ENCODE measurements around the gene ZNF408. TPM values are rescaled to one million over a fixed set of nuclear protein-coding genes. Genes with fewer than 3 reads are reported as not detected.
"Not testable (repeated sequence)": the region's sequence is repeated elsewhere in the genome, so short reads cannot be mapped to it uniquely, and the experiment has no call there.

Gene ZNF408
- total RNA-seq, 1 donor from 2014 or later = 10.7 TPM

DNA sequence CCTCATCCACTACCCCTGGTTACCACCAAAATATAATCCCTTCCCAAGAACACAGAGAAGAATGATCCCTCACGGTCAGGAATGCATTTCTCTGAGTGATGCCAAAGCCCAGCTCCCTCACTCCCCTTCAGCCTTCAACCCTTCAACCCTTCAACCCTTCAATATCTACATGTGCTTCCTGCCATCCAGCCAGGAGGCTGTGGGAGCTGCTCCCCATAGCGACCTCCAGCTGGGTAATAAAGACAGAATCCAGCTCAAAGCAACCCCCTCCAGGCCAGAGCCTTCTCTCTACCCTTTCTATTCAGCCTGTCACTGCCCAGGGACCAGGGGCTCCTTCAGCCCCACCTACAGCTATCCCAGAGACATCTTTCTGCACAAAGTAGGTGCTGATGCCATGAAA lies 3.1 kb upstream of the ZNF408 start:
- DNase-seq (ENCODE audit: low spot score) = no peak

GRCh38 chr11:46698597-46698996 lies 2.2 kb upstream of the ZNF408 start:
- DNase-seq (ENCODE audit: low spot score) = no peak

GRCh38 chr11:46701078-46701654 lies 335 bp downstream of the ZNF408 start:
- no peak for DNase-seq (ENCODE audit: low spot score)

DNA sequence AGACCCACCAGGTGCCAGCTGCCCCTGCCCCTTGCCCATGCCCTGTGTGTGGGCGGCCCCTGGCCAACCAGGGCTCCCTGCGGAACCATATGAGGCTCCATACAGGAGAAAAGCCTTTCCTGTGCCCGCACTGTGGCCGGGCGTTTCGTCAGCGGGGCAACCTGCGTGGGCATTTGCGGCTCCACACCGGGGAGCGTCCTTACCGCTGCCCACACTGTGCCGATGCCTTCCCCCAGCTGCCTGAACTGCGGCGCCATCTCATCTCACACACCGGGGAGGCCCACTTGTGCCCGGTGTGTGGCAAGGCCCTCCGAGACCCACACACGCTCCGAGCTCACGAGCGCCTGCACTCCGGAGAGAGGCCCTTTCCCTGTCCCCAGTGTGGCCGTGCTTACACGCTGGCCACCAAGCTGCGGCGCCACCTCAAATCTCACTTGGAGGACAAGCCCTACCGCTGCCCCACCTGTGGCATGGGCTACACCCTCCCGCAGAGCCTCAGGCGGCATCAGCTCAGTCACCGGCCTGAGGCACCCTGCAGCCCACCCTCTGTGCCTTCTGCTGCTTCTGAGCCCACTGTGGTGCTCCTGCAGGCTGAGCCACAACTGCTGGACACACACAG lies 4.3 kb downstream of the ZNF408 start:
- DNase-seq (ENCODE audit: low spot score) = no peak

DNA sequence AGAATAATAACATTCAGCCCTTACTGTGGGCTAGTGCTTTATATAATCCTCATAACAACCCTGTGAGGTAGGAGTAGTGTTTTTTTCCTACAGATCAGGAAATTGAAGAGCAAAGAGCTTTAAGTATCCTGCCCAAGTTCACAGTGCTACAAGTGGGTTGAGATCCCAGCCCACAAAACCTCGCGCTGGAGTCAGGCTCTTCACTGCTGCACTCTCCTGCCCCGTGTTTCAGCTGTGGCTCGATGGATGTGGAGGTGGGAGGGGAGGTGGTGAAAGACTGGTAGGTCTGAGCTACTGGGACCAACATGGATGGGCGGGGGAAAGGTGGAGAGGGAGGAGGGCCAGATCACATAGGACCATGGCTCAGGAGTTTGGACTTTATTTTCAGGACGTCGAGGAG lies 6.1 kb downstream of the ZNF408 start:
- no peak for DNase-seq (ENCODE audit: low spot score)

DNA sequence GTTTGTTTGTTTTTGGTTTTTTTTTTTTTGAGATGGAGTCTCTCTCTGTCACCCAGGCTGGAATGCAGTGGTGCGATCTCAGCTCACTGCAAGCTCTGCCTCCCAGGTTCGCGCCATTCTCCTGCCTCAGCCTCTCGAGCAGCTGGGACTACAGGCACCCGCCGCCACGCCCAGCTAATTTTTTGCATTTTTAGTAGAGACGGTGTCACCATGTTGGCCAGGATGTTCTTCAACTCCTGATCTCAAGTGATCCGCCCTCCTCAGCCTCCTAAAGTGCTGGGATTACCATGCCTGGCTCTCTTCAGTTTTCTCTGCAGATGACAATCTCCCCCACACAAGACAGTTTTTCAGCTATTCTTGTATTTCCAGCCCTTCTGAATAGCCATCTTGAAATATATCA lies 8.5 kb downstream of the ZNF408 start:
- DNase-seq (ENCODE audit: low spot score) = not testable (repeated sequence)

DNA sequence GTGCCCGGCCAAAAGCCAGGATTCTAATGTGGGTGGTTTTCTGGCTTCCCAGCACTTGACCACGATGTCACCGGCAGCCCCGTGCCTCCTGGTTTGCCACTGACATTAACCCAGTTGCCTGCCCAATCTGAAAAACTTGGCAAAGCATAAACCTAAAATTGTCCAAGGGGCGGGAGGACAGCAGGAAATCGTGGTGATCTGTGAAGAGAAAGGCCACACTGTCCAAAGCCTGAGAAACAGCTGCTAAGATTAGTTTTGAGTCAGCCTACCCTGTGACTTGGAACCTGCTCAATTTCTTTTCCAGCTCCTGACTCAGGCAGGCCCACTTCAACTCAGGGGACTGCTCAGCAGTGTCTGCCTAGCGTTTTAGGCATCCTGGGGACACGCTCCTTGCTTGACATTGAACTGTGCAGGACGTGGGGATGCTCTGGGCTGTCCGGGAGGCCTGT lies 10.0 kb downstream of the ZNF408 start:
- DNase-seq (ENCODE audit: low spot score) = no peak

DNA sequence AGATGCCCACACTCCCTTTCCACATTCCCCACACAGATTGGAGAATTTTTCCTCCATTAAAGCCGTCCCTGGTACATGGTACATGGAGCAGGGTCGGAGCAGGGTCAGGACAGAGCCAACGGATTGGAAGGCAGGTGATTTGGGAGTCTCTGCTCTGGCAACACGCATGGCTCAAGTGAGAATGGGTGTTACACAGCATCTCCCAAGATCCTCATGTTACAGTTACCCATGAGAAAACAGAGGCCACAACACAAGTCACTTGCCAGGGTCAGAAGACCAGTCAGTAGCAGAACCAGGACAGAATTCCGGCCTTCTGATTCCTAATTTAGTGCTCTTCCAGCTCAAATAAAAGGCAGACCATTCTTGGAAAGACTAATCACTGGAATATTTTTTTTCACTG lies 10.5 kb downstream of the ZNF408 start:
- DNase-seq (ENCODE audit: low spot score) = no peak

- DNase-seq (ENCODE audit: low spot score) = no peak
Observed at GRCh38 chr11:46712874-46713576, 12.2 kb downstream of the ZNF408 start.

GRCh38 chr11:46717825-46718154 lies 17.0 kb downstream of the ZNF408 start:
- not testable (repeated sequence) for DNase-seq (ENCODE audit: low spot score)

- peak; percentile 68 for DNase-seq (ENCODE audit: low spot score)
Observed at GRCh38 chr11:46718155-46719019, 17.6 kb downstream of the ZNF408 start.

DNA sequence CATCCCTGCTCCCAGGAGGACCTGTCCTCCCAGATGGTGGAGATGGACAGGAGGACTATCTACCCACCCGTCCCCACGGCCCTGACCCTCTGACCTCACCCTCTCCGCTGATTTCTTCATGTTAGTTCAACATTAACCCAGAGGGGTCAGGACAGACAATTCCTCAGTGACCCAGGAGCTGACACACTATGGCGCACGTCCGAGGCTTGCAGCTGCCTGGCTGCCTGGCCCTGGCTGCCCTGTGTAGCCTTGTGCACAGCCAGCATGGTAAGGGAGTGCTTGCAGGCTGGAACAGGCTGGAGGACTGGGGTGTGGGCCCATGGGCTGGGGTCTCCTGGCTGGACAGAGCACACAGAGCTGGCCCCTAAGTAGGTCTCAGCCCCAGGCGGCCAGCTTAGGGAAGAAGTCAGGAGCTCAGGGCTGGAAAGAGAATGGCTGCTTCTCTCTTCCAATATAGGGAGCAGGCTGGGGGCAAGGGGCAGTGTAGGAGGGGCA lies 18.3 kb downstream of the ZNF408 start, which contains the start of gene F2:
TSS of gene F2 (plus strand) at position 166 of the 495 bp plus-strand sequence. CDS start at position 189, 23 bp downstream.
- DNase-seq (ENCODE audit: low spot score) = no peak

GRCh38 chr11:46719543-46720218 lies 18.9 kb downstream of the ZNF408 start:
- no peak for DNase-seq (ENCODE audit: low spot score)

DNA sequence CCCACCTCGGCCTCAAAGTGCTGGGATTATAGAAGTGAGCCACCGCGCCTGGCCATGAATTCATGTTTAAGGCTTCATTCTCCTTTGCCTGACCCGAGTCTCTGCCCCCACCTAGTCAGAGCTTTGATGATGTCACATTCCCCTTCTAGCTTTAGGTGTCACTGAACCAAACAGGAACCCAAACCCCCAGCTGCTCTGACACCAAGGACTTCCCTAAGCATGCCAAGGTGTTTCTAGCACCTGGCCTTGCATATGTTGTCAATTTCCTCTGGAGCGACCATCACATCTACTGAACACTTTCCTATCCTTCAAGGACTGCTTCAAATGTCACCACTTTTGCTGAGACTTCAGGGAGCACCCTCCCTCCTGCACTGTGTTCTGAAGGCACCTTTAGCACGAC lies 20.5 kb downstream of the ZNF408 start:
- no peak for DNase-seq (ENCODE audit: low spot score)

DNA sequence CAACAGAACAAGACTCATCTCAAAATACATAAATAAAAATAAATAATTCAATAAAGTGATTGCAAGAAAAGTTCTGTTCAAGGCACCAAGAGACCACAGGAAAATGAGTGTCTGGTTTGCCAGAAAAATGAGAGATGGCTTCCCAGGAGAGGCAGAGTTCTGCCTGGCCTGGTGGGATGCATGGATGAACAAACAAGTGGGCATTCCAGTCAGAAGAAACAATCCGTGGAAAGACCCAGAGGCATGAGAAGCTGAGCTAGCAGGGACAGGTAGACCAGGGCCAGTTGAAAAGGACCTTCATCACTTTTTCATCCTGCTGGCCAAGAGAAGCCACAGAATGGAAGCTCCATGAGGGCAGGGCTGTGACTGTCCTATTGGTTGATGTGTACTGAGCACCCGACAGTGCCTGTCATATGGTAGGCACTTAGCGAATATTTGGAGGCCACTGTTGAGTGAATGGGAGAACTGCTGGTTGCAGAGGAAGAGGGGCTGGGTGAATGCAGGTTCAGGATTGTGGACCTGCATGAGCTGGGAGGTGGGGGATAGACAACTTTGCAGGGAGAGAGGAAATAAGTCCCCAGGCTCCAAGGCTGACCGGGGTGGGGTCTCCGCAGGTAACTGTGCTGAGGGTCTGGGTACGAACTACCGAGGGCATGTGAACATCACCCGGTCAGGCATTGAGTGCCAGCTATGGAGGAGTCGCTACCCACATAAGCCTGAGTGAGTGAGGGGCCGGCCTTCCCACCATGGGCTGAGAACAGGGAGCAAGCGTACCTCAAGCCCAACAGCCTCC lies 21.9 kb downstream of the ZNF408 start:
- DNase-seq (ENCODE audit: low spot score) = no peak

DNA sequence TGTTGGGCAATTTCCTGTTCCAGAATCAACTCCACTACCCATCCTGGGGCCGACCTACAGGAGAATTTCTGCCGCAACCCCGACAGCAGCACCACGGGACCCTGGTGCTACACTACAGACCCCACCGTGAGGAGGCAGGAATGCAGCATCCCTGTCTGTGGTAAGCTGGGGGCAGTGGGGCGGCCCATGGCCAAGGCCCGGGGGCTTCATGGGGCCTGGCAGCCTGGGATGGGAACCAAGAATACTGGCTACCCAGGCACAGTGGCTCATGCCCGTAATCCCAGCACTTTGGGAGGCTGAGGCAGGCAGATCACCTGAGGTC lies 22.5 kb downstream of the ZNF408 start:
- DNase-seq (ENCODE audit: low spot score) = no peak

- DNase-seq (ENCODE audit: low spot score) = no peak
Observed at GRCh38 chr11:46724088-46724487, 23.3 kb downstream of the ZNF408 start.

GRCh38 chr11:46725338-46726205 lies 24.7 kb downstream of the ZNF408 start:
- DNase-seq (ENCODE audit: low spot score) = no peak

GRCh38 chr11:46726206-46726862 lies 25.5 kb downstream of the ZNF408 start:
- DNase-seq (ENCODE audit: low spot score) = no peak
